ENCODE results near the gene FXYD6. TPM values are rescaled to one million over a fixed set of nuclear protein-coding genes. Genes with fewer than 3 reads are reported as not detected.

The FXYD6 gene
- total RNA-seq, 1 donor from 2014 or later, result 10.5 TPM

DNA sequence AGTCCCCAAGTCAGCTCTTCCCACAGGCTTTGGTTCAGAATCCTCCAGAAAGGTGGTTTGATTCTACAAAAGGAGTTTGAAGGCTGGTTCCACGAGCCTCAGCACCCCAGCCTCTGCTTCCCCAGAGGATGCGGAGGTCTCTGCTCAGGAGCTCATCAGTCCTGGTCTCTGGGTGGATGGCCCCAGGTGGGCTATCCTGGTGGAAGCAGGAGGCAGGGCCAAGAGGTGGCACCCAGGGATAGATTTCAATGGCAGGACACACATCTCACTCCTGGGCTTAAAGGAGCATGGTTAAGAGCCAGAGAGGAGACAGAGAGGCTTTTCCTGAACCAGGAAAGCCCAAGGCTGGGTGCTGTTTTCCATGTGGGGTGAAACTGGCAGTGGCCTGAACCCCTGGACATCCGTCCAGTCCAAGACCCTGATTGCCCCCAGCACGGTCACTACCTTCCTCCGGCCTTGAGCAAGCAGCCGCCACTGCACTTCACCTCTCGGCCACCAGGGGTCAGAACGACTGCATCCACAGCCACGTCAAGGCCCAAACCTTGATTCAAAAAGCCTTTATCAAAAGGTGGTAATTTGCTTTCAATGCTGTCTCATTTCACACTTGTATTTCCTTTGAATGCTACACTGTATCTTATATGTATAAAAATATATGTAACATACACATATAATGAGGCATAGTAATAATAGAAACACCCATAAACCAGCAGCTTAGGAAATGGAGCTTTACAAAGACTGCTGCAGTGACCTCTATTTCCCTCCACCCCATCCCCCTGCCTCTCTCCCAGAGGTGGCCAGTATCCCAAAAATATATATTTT lies 32.6 kb downstream of the FXYD6 start:
- H3K79me2 ChIP-seq (ENCODE audit: insufficient read depth, low read length), result no peaks in the 10 kb centered on the region
- peaks cover 27% of the 10 kb centered on the region for H3K27me3 Mint-ChIP-seq (ENCODE audit: low read depth, unreplicated experiment)
- H3K9ac ChIP-seq (ENCODE audit: low read length), result no peak overlapping the region
- TF ChIP-seq, protein P1, sequence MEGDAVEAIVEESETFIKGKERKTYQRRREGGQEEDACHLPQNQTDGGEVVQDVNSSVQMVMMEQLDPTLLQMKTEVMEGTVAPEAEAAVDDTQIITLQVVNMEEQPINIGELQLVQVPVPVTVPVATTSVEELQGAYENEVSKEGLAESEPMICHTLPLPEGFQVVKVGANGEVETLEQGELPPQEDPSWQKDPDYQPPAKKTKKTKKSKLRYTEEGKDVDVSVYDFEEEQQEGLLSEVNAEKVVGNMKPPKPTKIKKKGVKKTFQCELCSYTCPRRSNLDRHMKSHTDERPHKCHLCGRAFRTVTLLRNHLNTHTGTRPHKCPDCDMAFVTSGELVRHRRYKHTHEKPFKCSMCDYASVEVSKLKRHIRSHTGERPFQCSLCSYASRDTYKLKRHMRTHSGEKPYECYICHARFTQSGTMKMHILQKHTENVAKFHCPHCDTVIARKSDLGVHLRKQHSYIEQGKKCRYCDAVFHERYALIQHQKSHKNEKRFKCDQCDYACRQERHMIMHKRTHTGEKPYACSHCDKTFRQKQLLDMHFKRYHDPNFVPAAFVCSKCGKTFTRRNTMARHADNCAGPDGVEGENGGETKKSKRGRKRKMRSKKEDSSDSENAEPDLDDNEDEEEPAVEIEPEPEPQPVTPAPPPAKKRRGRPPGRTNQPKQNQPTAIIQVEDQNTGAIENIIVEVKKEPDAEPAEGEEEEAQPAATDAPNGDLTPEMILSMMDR (IDR thresholded peaks at IDR 0.05; ENCODE audit: insufficient read depth, low read depth, low read length), result peak; percentile 91
- TF ChIP-seq EZH2 (IDR thresholded peaks at IDR 0.05; ENCODE audit: insufficient read depth, low read length), result no peak
- H3K4me1 ChIP-seq (ENCODE audit: insufficient read depth, low read length), result no peaks in the 10 kb centered on the region
- H2AFZ ChIP-seq (ENCODE audit: low read depth, low read length), result peak overlapping the region; percentile 64
- H3K36me3 Mint-ChIP-seq (ENCODE audit: low read depth, unreplicated experiment), result peaks cover 4% of the 10 kb centered on the region
- H3K4me3 Mint-ChIP-seq (ENCODE audit: unreplicated experiment), result no peak overlapping the region
- no peak overlapping the region for H3K27ac ChIP-seq (ENCODE audit: low read depth, low read length)
- no peaks in the 10 kb centered on the region for H3K9me3 ChIP-seq (ENCODE audit: insufficient read depth, low read depth, low read length)
- DNase-seq (ENCODE audit: low read depth) (peak; percentile 20), FAIRE-seq (no peak)
- H3K4me2 ChIP-seq (ENCODE audit: low read length), result no peak overlapping the region
- no peaks in the 10 kb centered on the region for H4K20me1 ChIP-seq (ENCODE audit: insufficient read depth, low read length)
- no peaks in the 10 kb centered on the region for H3K27me3 ChIP-seq (ENCODE audit: insufficient read depth, low read length)
- H3K27ac Mint-ChIP-seq (ENCODE audit: unreplicated experiment), result no peak overlapping the region
- H3K4me3 ChIP-seq (ENCODE audit: insufficient read depth, low read depth, low read length), result no peak overlapping the region
- no peaks in the 10 kb centered on the region for H3K9me3 Mint-ChIP-seq (ENCODE audit: unreplicated experiment)
- no peaks in the 10 kb centered on the region for H3K4me1 Mint-ChIP-seq (ENCODE audit: low read depth, unreplicated experiment)
- no peaks in the 10 kb centered on the region for H3K36me3 ChIP-seq (ENCODE audit: insufficient read depth, low read length)

GRCh38 chr11:117842131-117842941 lies 34.1 kb downstream of the FXYD6 start:
- no peak overlapping the region for H2AFZ ChIP-seq (ENCODE audit: low read depth, low read length)
- no peak overlapping the region for H3K4me2 ChIP-seq (ENCODE audit: low read length)
- H4K20me1 ChIP-seq (ENCODE audit: insufficient read depth, low read length), result no peaks in the 10 kb centered on the region
- H3K9me3 Mint-ChIP-seq (ENCODE audit: unreplicated experiment), result no peaks in the 10 kb centered on the region
- H3K27ac Mint-ChIP-seq (ENCODE audit: unreplicated experiment), result no peak overlapping the region
- no peak overlapping the region for H3K9ac ChIP-seq (ENCODE audit: low read length)
- no peak for TF ChIP-seq EZH2 (IDR thresholded peaks at IDR 0.05; ENCODE audit: insufficient read depth, low read length)
- TF ChIP-seq, protein P1 (IDR thresholded peaks at IDR 0.05; ENCODE audit: insufficient read depth, low read depth, low read length), result no peak
- no peak overlapping the region for H3K27ac ChIP-seq (ENCODE audit: low read depth, low read length)
- peaks cover 4% of the 10 kb centered on the region for H3K27me3 ChIP-seq (ENCODE audit: insufficient read depth, low read length)
- no peaks in the 10 kb centered on the region for H3K9me3 ChIP-seq (ENCODE audit: insufficient read depth, low read depth, low read length)
- no peaks in the 10 kb centered on the region for H3K79me2 ChIP-seq (ENCODE audit: insufficient read depth, low read length)
- H3K36me3 ChIP-seq (ENCODE audit: insufficient read depth, low read length), result no peaks in the 10 kb centered on the region
- DNase-seq (ENCODE audit: low read depth) (no peak), FAIRE-seq (no peak)
- no peaks in the 10 kb centered on the region for H3K4me1 ChIP-seq (ENCODE audit: insufficient read depth, low read length)
- no peak overlapping the region for H3K4me3 Mint-ChIP-seq (ENCODE audit: unreplicated experiment)
- H3K4me3 ChIP-seq (ENCODE audit: insufficient read depth, low read depth, low read length), result no peak overlapping the region
- peaks cover 40% of the 10 kb centered on the region for H3K27me3 Mint-ChIP-seq (ENCODE audit: low read depth, unreplicated experiment)
- peaks cover 4% of the 10 kb centered on the region for H3K36me3 Mint-ChIP-seq (ENCODE audit: low read depth, unreplicated experiment)
- peaks cover 7% of the 10 kb centered on the region for H3K4me1 Mint-ChIP-seq (ENCODE audit: low read depth, unreplicated experiment)
